NCI-H2029 (cell line): ENCODE measurements around the gene HNRNPR.
"Not testable (repeated sequence)": the region's sequence is repeated elsewhere in the genome, so short reads cannot be mapped to it uniquely, and the experiment has no call there.

Experiments used
- DNase-seq: peaks from one replicate; lab custom pipeline; 2025; lab: John Stamatoyannopoulos, UW

Gene HNRNPR

DNA sequence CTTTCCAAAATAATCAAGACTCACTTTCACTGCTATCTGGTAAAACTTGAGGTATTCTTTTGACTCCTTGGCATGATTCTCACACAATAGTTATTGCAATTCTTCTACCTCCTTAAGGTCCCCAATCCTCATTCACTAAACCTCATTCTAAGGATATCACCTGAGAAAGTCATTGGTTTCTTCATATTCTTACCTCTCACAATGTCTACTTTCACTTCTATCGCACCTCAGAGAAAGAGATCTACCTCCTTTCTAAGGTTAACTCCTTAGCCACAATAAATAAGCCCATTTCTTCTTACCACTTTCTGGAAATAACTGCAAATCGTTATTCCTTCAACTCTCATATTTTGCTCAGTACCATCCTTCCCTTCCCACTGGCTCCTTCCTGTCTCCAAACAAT, 18.7 kb downstream of the HNRNPR start:
- no peak for DNase-seq

DNA sequence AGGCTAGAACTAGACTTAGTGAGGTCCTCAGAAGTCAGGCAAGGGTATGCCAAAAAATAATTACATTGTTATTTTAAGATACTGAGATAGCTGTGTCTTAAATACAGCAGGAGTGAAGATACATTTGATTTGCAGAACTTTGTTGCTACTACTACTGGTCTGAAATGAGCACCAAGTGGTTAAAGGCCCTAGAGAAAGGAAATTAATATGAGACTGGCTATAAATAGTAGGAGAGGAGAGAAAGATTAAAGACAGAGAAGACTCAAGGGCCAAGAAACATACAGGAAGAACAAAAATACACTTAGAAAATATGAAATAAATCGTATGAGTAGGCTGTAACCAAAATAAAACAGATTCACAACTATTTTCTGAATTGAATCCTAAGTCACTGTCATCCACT, 21.3 kb downstream of the HNRNPR start:
- DNase-seq: no peak

- not testable (repeated sequence) for DNase-seq
Observed at GRCh38 chr1:23310280-23310679, 33.8 kb downstream of the HNRNPR start.

- no peak for DNase-seq
Observed at GRCh38 chr1:23304140-23304620, 39.9 kb downstream of the HNRNPR start.

GRCh38 chr1:23303524-23303923, 40.6 kb downstream of the HNRNPR start:
- DNase-seq: no peak

DNA sequence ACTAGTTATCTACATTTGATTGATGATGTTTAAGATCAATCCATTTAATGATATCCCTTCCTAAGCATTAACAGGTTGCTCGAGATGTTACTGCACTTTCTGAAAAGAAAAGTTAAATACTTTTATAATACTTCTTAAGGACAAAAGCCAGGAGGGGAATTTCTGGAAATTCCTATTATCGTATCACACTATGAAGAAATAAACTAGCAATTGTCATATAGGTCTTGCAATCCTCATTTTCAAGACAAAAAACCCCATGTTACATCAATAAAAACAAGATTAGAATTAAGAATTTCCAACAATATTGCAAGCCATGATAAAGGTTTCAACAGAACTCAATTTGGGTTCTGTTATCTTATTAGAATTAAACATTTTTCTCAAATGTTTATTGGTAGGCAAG, 47.2 kb downstream of the HNRNPR start:
- DNase-seq: no peak

DNA sequence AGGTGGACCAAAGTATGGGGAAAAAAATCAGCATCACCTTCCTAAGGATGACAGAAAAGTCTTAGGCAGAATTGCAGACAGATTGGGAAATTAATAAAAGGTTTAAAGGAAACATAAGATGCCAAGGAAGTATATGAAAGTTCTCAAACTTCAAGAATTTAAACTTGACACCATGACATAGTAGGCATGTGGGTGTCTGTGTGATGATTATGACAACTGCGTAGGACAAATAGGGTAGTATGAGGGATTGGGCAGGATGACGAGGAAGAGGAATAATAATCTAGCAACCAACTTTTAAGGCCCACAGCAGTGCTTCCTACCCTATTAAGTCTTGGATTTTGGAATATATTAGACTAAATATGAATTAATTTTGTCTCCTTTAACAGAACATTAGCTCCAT, 52.4 kb downstream of the HNRNPR start:
- no peak for DNase-seq

DNA sequence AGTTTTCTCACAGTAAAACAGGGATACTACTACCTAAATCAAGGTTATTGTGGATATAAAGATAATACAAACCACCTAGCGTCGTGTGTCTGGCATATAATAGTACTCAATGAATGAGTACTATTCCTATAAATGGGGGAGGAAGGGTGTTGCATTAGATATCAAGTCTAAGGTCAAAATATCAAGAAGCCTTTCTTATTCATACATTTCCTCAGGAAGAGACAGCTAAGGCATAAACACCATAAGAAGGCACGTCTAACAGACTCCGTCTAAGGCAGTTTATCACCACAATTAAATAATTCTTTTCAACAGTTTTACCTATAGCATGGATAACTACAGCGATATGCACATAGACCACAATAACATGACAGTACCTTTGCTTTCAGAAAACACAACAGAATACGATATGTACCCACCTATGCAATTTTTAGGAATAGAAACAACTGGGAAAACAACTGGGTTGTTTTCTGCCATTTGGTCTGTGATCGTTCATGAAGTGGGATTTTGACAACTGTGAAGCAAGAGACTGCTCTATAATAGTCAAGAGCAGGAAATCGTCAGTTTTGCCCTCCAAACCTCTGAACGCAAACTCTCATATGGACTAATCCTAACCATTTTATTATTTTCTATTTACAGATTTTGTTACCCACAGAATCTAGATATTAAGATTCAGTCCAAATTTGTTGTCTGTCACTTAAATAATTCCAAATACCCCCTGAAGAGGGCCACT, 53.1 kb downstream of the HNRNPR start:
- no peak for DNase-seq

DNA sequence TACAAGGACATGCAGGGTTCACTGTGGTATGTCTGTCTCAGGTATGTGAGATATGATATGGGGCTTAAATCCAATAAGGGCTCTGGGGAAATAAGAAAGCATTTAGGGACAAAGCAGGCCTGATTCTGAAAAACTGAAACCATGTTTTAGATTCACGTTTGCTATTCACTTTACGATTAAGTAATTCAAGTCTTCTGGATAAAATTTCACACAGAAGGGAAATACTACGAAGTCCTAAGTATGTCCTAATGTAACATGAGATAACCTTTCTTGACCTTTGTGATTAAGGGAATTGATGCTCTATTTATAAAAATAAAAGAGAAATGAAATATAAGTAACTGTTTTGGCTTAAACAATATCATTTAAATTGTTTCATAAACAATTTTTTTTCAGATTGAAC, 55.4 kb downstream of the HNRNPR start:
- DNase-seq: no peak

DNA sequence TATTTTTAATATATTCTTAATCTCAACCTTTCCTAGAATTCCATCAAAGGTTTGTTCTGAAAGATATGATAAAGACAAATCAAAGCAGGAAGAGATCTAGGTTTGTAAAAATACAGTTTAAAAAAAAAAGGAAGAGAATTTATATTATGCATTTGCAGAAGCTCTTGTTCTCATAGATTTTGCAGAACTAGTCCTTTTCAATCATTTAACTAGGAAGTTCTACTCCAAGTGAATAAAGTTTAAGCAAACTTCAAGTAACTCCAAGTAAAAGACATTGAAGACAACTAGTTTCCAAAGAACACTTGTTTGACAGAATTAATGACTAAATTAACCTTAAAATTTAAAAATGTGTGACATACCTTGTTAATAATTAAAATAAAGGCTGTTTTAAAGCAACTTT, 55.9 kb downstream of the HNRNPR start:
- DNase-seq: no peak

- DNase-seq: no peak
Observed at GRCh38 chr1:23286401-23286800, 57.7 kb downstream of the HNRNPR start.

- no peak for DNase-seq
Observed at GRCh38 chr1:23283667-23284602, 60.1 kb downstream of the HNRNPR start.

- DNase-seq: no peak
Observed at GRCh38 chr1:23282957-23283356, 61.1 kb downstream of the HNRNPR start.

DNA sequence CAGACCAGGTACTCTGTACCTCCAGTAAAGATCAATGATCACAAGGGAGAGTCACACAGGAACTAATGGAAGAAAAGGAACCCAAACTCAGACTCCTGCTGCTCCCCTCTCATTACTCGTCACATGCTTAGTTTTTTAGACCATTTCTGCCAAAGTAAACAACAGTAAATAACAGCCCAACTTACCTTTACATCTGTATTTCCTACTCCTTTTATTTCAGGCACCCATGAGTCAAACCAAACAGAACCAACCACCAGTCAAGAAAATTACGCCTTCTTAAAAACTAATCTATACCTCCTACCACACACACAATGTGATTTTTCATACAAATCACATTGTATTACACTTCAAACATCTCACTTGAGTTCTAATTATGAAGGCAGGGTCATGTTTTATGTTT, 65.4 kb downstream of the HNRNPR start:
- DNase-seq: no peak

- DNase-seq: no peak
Observed at GRCh38 chr1:23276531-23276930, 67.6 kb downstream of the HNRNPR start.

DNA sequence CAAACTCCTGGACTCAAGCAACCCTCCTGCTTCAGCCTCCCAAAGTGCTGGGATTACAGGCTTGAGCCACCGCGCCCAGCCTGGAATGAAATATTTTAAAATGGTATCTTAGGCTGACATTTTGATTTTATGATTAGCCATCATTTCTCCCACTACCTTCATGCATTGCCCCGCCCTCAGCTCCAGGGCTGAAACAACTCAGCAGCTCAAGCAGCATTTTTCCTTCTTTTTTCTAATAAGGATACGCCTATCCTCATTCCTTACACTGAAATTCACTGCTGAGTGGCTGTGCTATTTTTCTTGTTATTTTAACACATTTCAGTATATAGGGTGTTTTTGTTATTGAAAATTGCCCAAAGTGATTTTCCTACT, 70.0 kb downstream of the HNRNPR start:
- no peak for DNase-seq

- no peak for DNase-seq
Observed at GRCh38 chr1:23273450-23274133, 70.5 kb downstream of the HNRNPR start.

GRCh38 chr1:23263380-23263887, 80.7 kb downstream of the HNRNPR start:
- no peak for DNase-seq

DNA sequence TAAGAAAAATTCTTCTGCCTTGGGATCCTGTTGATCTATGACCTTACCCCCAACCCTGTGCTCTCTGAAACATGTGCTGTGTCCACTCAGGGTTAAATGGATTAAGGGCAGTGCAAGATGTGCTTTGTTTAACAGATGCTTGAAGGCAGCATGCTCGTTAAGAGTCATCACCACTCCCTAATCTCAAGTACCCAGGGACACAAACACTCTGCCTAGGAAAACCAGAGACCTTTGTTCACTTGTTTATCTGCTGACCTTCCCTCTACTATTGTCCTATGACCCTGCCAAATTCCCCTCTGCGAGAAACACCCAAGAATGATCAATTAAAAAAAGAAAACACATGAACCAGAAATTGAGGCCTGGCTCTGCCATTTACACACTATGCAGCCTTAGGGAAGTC, 86.0 kb downstream of the HNRNPR start:
- DNase-seq: not testable (repeated sequence)

DNA sequence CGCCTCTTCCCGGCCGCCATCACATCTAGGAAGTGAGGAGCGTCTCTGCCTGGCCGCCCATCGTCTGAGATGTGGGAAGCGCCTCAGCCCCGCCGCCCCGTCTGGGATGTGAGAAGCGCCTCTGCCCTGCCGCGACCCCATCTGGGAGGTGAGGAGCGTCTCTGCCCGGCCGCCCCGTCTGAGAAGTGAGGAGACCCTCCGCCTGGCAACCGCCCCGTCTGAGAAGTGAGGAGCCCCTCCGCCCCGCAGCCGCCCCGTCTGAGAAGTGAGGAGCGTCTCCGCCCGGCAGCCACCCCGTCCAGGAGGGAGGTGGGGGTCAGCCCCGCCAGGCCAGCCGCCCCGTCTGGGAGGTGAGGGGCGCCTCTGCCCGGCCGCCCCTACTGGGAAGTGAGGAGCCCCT, 86.7 kb downstream of the HNRNPR start:
- not testable (repeated sequence) for DNase-seq
